Measurements from ENCODE around the gene EIF3I.

DNA sequence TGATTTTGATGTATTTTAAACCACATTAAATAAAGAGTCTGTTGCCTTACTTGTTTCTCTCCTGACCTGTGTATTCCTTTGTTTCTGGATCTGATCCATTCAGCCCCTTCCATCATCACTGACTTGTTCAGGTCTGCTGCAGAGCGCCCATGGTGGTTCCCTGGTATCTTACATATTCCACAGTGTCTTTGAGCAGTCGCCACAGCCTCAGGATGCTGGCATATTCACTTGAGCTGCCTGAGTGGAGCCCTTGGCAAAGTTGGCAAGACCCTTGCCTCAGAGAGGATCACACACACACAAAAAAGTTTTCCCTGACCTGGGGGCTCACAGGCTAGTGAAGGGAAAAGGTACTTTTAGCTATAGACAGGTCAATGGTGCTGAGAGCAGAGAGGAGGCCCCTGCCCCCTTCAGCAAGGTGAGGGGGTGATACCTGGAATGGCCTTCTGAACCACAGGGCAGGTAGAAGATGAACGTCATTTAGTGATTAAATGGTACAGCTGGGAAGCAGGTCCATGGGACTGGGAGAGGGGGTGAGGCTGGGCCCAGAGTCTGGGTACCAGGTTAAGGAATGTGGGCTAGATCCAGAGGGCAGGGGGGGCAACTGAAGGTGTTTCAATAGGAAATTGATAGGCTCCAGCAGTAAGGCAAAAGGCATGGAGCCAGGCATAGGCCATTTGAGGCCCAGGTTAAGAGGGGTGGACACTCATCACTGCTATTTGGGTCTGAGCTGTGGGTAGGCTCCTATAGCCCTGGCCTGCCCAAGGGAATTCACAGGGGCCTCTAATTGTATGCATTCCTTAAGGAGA is 23.8 kb upstream of the EIF3I start:
- no peak for TF ChIP-seq TAF1 (IDR thresholded peaks at IDR 0.05; ENCODE audit: borderline replicate concordance, insufficient read depth, low read length)
- TF ChIP-seq REST (IDR thresholded peaks at IDR 0.05; ENCODE audit: insufficient read depth in 1 of 2, low read depth in 2 of 2, low read length in 2 of 2): no peak
- no peak; the same call in none of the 2 replicates for TF ChIP-seq POLR2AphosphoS5 (IDR thresholded peaks at IDR 0.05; ENCODE audit: low read depth, low read length)
- TF ChIP-seq SIN3A (IDR thresholded peaks at IDR 0.05; ENCODE audit: borderline replicate concordance, insufficient read depth, low read length): no peak
- no peak for TF ChIP-seq FOXP2 (optimal IDR thresholded peaks at IDR 0.05; ENCODE audit: borderline replicate concordance, extremely low read depth, extremely low read length, insufficient read depth)

Measured in PFSK-1 (cell line).